Right lobe of liver (tissue), 6 donors: ENCODE results near the gene CLCN4. TPM values are rescaled to one million over a fixed set of nuclear protein-coding genes. Genes with fewer than 3 reads are reported as not detected.

Experiments used
- ATAC-seq, 4 donors: fragments of 200-7000 bp; cut with Tn5 transposase; one replicate each; pipeline ENCODE4 v1.9.1; 2020; ENCODE audit warnings: mild to moderate bottlenecking in 4 of 4, moderate library complexity in 4 of 4
- DNase-seq, 3 donors: peaks; one replicate each; pipeline ENCODE4 v3.0.0-alpha.2; 2020
- H3K27ac ChIP-seq, 3 donors: fragments of 200-600 bp; one replicate each; pipeline ENCODE4 v1.8.0; 2022
- H3K27me3 ChIP-seq, 2 donors: fragments of 200-600 bp; one replicate each; pipeline ENCODE4 v1.8.0; 2022
- H3K36me3 ChIP-seq, 4 donors: fragments of 200-600 bp; sonication (generic) in 1 of 4; one replicate each; pipeline versions ENCODE4 v1.5.1 to v1.8.0; 2017 to 2022; ENCODE audit warnings: control low read depth in 1 of 4
- H3K4me1 ChIP-seq, 4 donors: fragments of 200-600 bp; sonication (generic) in 1 of 4; one replicate each; pipeline versions ENCODE4 v1.5.1 to v1.8.0; 2017 to 2022; ENCODE audit warnings: control low read depth in 1 of 4
- H3K4me3 ChIP-seq, 3 donors: fragments of 200-600 bp; one replicate each; pipeline ENCODE4 v1.8.0; 2022
- H3K9me3 ChIP-seq, 4 donors: fragments of 200-600 bp; sonication (generic) in 1 of 4; one replicate each; pipeline versions ENCODE4 v1.5.1 to v1.8.0; 2017 to 2022; ENCODE audit warnings: control low read depth in 1 of 4
- CTCF ChIP-seq, 4 donors: fragments of 200-600 bp in 3 of 4; fragments of 450-650 bp in 1 of 4; IDR thresholded peaks; one replicate each; pipeline versions ENCODE4 v1.5.1 to v1.8.0; 2016 to 2022; ENCODE audit warnings: antibody characterized with exemption in 4 of 4, mild to moderate bottlenecking in 2 of 4
- POLR2A ChIP-seq: fragments of 450-650 bp; IDR thresholded peaks from one replicate; pipeline ENCODE4 v1.6.1; 2017; ENCODE audit warnings: antibody characterized with exemption, mild to moderate bottlenecking
- WGBS: methylation state at CpG from one replicate; pipeline ENCODE4 v1.1.6; 2018; ENCODE audit warnings: low coverage, low lambda C conversion rate; ENCODE audit not compliant: insufficient coverage; ENCODE audit errors: missing lambda C conversion rate; 5-methylcytosine and 5-hydroxymethylcytosine counted together
- intact Hi-C, 2 donors: fragments of 100-400 bp; cut with DNase I; formaldehyde crosslinking; loops; one replicate each; pipeline versions ENCODE4 v1.11.2 to v1.14.1; 2022
- total RNA-seq, 6 experiments: library from RNA; depleted of rRNA in 2 of 6; stranded (reverse); fragments of >200 nt in 2 of 6; fragmentation: NEBNext Ultra II Directional in 3 of 6; extraction: Animal tissue kit (Norgen Biotek cat#: 25700) in 3 of 6; gene quantifications; one replicate each; pipeline versions ENCODE4 v1.1.0 to v1.2.4, GENCODE V29; 2016 to 2023
- donor health status: DM: no; HTN: yes; CAD: no.
- donor health status: DM: no; HTN: no; CAD: no.
- donor health status: DM: no; HTN: no; CAD: no.
- donor health status: DM: no; HTN: yes; CAD: no.
- donor health status: DM: no; HTN: yes; CAD: no.

Gene CLCN4
- total RNA-seq, 6 experiments from 2014 or later: 3.5 to 5.5 (median 4.0) TPM

- peak overlapping the region in 2 of 3 donors; percentile 18 to 33 for H3K27ac ChIP-seq
Observed at GRCh38 chrX:10166731-10167151, 10.0 kb downstream of the CLCN4 start.

GRCh38 chrX:10167573-10167972 is 10.8 kb downstream of the CLCN4 start:
- peak overlapping the region in 2 of 3 donors; percentile 33 to 64 for H3K27ac ChIP-seq
- no peaks in the 10 kb centered on the region for H3K36me3 ChIP-seq
- intact Hi-C loops: no loop called here
- ATAC-seq: no peak
- no peak for DNase-seq
- 26% methylated on average over 5 of the region's 6 CpGs for WGBS
- no peaks in the 10 kb centered on the region for H3K9me3 ChIP-seq
- TF ChIP-seq CTCF (IDR thresholded peaks at IDR 0.05) (no peak), POLR2A (no peak)
- peaks cover 0 to 8% (median 0%) of the 10 kb centered on the region in 4 donors for H3K4me1 ChIP-seq
- no peak overlapping the region for H3K4me3 ChIP-seq
- no peaks in the 10 kb centered on the region for H3K27me3 ChIP-seq

More at GRCh38 chrX:10166731-10167151, 10.0 kb downstream of the CLCN4 start:
- peak; percentile 41 to 62 (median 52) for ATAC-seq
- Histone ChIP-seq H3K36me3 (no peaks in the 10 kb centered on the region), H3K9me3 (no peaks in the 10 kb centered on the region), H3K27me3 (no peaks in the 10 kb centered on the region), H3K4me3 (no peak overlapping the region), H3K4me1 (peaks cover 0 to 8% (median 0%) of the 10 kb centered on the region in 4 donors)
- DNase-seq: no peak
- 23% methylated on average over 6 of the region's 8 CpGs for WGBS
- intact Hi-C loops: no loop called here
- TF ChIP-seq POLR2A (no peak), CTCF (IDR thresholded peaks at IDR 0.05) (no peak)

GRCh38 chrX:10168226-10168625 is 11.5 kb downstream of the CLCN4 start:
- no peak overlapping the region for H3K4me3 ChIP-seq
- ATAC-seq (peak; percentile 60 to 85 (median 68)), DNase-seq (peak in 2 of 3 donors; percentile 44 to 73)
- intact Hi-C loops: no loop called here
- H3K4me1 ChIP-seq: peaks cover 0 to 8% (median 0%) of the 10 kb centered on the region in 4 donors
- H3K9me3 ChIP-seq: no peaks in the 10 kb centered on the region
- H3K27ac ChIP-seq: peak overlapping the region in 1 of 3 donors; percentile 64
- TF ChIP-seq CTCF (IDR thresholded peaks at IDR 0.05): no peak
- TF ChIP-seq POLR2A: no peak
- 25% methylated on average over 9 of the region's 9 CpGs for WGBS
- no peaks in the 10 kb centered on the region for H3K36me3 ChIP-seq
- no peaks in the 10 kb centered on the region for H3K27me3 ChIP-seq

- WGBS: 24% methylated on average over 3 of the region's 3 CpGs
- no peaks in the 10 kb centered on the region for H3K36me3 ChIP-seq
- H3K4me1 ChIP-seq: peaks cover 0 to 13% (median 3%) of the 10 kb centered on the region in 4 donors
- intact Hi-C loops: no loop called here
- H3K27me3 ChIP-seq: no peaks in the 10 kb centered on the region
- ATAC-seq: peak; percentile 34 to 71 (median 41)
- DNase-seq: no peak
- peak overlapping the region in 1 of 3 donors; percentile 64 for H3K27ac ChIP-seq
- H3K9me3 ChIP-seq: no peaks in the 10 kb centered on the region
- TF ChIP-seq POLR2A (no peak), CTCF (IDR thresholded peaks at IDR 0.05) (no peak)
- H3K4me3 ChIP-seq: no peak overlapping the region
Observed at GRCh38 chrX:10169175-10169574, 12.4 kb downstream of the CLCN4 start.
